ENCODE data around the gene DHRSX. TPM values are rescaled to one million over a fixed set of nuclear protein-coding genes. Genes with fewer than 3 reads are reported as not detected.

DHRSX gene
- total and polyA plus RNA-seq, 2 of the 8 experiments (the other 6 are each of a cell fraction or from before 2014, with no cell fraction given), result 35.1 to 43.4 TPM

GRCh38 chrX:2416851-2417604, 83.7 kb downstream of the DHRSX start (continued):
- TF ChIP-seq HDAC6 (IDR thresholded peaks at IDR 0.05; ENCODE audit: low read depth, low read length), result no peak
- TF ChIP-seq KDM5A (IDR thresholded peaks at IDR 0.05; ENCODE audit: low read length), result no peak
- no peak for TF ChIP-seq CHD2 (IDR thresholded peaks at IDR 0.05; ENCODE audit: low read length)
- no peak for TF ChIP-seq ASH2L (IDR thresholded peaks at IDR 0.05; ENCODE audit: low read length)
